CD4-positive, alpha-beta T cell treated with Interleukin-15 for 1 hour (primary cell): ENCODE results near the gene SUFU.
"Not testable (repeated sequence)": the region's sequence is repeated elsewhere in the genome, so short reads cannot be mapped to it uniquely, and the experiment has no call there.

ENCODE experiments used
- DNase-seq: peaks from one replicate; pipeline ENCODE4 v3.0.0-alpha.2; 2020

SUFU gene

GRCh38 chr10:102653060-102653459 lies 149.3 kb downstream of the SUFU start:
- no peak for DNase-seq

- no peak for DNase-seq
Observed at GRCh38 chr10:102654566-102654965, 150.8 kb downstream of the SUFU start.

- DNase-seq: no peak
Observed at GRCh38 chr10:102654969-102655368, 151.2 kb downstream of the SUFU start.

GRCh38 chr10:102656026-102656425 lies 152.3 kb downstream of the SUFU start:
- no peak for DNase-seq

- no peak for DNase-seq
Observed at GRCh38 chr10:102656791-102657371, 153.1 kb downstream of the SUFU start.

- no peak for DNase-seq
Observed at GRCh38 chr10:102657451-102657850, 153.7 kb downstream of the SUFU start.

- DNase-seq: no peak
Observed at GRCh38 chr10:102657984-102658724, 154.4 kb downstream of the SUFU start.

DNA sequence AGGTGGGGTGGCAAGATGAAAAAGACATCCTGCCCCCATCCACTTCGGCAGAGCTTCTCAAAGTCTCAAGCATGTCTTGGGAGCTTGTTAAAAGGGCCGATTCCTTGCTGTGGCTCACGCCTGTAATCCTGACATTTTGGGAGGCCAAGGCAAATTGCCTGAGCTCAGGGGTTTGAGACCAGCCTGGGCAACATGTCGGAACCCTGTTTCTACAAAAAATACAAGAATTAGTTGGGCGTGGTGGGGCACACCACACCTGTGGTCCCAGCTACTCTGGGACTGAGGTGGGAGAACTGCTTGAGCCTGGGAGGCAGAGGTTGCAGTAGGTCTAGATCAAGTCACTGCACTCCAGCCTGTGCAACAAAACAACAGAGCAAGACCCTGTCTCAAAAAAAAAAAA lies 155.0 kb downstream of the SUFU start:
- DNase-seq: no peak

DNA sequence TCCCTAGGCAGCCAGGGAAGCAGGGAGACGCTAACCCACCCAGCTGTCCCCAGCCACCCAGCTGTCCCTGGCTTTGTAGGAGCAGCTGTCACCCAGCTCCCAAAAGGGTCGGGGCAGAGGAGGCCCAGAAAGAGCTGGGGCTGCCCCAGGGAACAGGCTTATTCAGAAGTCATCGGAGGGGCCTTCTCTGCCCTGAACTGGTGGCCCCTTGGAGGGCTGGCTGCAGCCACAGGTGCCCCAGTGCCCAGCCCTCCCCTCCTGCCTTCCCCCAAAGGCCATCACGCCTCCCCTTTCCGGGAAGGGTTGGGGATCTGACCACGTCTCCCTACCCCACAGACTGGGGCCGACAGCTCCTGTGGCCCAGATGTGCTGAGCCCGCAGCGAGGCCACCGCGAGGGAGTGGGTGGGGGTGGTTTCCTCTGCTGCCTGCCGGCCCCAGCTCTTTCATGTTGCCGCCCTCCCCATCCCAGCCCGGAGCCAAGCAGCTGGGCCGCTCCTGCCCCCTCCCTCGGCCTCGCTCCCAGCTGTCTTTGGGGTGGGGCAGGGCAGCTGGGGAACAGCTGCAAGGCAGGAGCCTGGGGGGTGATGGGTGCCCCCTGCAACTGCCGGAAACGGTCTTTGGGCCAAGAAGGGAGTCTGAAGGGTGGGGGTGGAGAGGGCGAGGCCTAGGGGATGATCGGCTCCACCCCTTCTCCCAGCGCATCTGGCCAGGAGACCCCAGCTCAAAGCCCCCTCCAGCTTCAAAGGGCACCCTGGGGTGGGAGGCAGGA lies 157.3 kb downstream of the SUFU start:
- DNase-seq: peak; percentile 58

DNA sequence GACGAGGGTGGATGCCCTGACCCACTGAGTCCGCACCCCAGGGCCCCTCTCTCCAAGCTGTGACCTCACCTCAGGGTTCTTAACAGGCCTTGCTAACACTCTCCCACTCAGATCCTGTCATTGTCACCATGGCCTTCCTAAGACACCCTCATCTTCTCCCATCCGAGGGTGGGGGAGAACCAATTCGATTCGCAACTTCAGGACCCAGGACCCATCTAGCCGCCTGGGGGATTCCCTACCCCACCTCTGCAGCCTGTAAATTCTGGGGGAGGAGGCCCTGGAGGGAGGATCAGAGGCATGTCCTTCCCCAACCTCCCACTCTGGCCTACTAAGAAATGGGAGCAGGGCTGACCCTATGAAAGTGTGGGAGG lies 157.9 kb downstream of the SUFU start:
- no peak for DNase-seq

- no peak for DNase-seq
Observed at GRCh38 chr10:102665904-102666509, 162.2 kb downstream of the SUFU start.

DNA sequence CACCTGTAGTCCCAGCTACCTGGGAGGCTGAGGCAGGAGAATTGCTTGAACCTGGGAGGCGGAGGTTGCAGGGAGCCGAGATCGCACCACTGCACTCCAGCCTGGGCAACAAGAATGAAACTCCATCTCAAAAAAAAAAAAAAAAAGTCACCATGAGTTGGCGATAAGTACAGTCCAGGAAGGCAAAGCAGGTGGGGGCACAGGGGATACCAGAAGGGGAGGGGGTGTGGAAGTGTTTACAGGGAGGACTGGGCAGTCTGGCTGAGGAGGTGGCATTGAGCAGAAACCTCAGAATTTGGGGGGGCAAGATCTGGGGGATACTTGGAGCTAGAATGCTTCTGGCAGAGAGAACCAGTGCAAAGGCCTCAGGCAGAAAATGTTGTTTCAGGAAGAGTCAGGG lies 163.6 kb downstream of the SUFU start:
- DNase-seq: not testable (repeated sequence)

- no peak for DNase-seq
Observed at GRCh38 chr10:102668326-102669107, 164.7 kb downstream of the SUFU start.

GRCh38 chr10:102669206-102670064 lies 165.7 kb downstream of the SUFU start:
- no peak for DNase-seq

GRCh38 chr10:102670065-102670670 lies 166.4 kb downstream of the SUFU start:
- DNase-seq: no peak

DNA sequence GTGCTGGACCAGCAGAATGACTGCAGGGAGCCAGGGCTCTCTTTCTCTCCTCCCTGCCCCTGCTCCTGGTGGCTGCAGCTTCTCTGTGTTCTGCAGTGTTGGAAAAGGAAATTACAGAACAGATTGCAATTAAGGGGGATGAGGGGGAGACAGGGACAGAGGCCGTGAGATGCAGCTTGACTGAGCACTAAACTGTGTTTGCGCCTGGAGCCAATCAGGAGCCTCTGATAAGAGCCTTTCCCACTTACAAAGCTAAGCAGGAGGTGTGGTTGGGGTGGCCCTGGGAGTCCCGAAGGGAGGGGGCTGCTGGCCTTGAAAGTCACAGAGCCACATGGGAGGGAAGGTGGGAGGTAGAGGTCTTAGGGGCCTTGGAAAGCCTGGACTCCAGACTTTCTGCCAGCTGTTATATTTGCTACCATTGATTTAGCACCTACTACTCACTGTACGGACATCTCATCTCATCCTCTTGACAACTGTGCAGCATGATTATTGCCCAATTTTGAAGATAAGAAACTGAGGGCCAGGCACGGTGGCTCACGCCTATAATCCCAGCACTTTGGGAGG lies 167.2 kb downstream of the SUFU start:
- DNase-seq: no peak

GRCh38 chr10:102673236-102673818 lies 169.6 kb downstream of the SUFU start:
- DNase-seq: no peak

GRCh38 chr10:102673819-102674511 lies 170.2 kb downstream of the SUFU start:
- peak; percentile 80 for DNase-seq

- no peak for DNase-seq
Observed at GRCh38 chr10:102674566-102674965, 170.8 kb downstream of the SUFU start.
